GM12878 (cell line): ENCODE data around the gene RPLP2. TPM values are rescaled to one million over a fixed set of nuclear protein-coding genes. Genes with fewer than 3 reads are reported as not detected.

Experiments used
- ASH2L ChIP-seq: fragments of 300-600, 200-600 bp; sonication (generic); IDR thresholded peaks from 2 replicates; pipeline ENCODE4 v1.6.1; 2017; ENCODE audit warnings: low read depth, mild to moderate bottlenecking, borderline replicate concordance
- ATF7 ChIP-seq: fragments of 450-650 bp; IDR thresholded peaks from 2 replicates; pipeline ENCODE4 v1.6.1; 2016; ENCODE audit warnings: low read depth, mild to moderate bottlenecking
- BHLHE40 ChIP-seq, 2 experiments: fragments of 450-650 bp in 1 of 2; IDR thresholded peaks; 2 replicates each; pipeline ENCODE4 v1.6.1; 2011 to 2017; ENCODE audit warnings: low read depth in 2 of 2, borderline replicate concordance in 1 of 2, improper control_type of control experiment in 1 of 2, low read length in 1 of 2, mild to moderate bottlenecking in 1 of 2
- CBX5 ChIP-seq: sonication (generic); IDR thresholded peaks from 2 replicates; pipeline ENCODE4 v1.6.1; 2016; ENCODE audit warnings: low read depth, moderate library complexity, mild to moderate bottlenecking, inconsistent platforms
- EP300 ChIP-seq, 2 experiments: fragments of 150-350 bp in 1 of 2; IDR thresholded peaks; 2 replicates each; pipeline ENCODE4 v1.6.1; 2011 to 2012; ENCODE audit warnings: low read depth in 2 of 2, low read length in 2 of 2, borderline replicate concordance in 1 of 2, improper control_type of control experiment in 1 of 2, inconsistent platforms in 1 of 2; ENCODE audit not compliant: control insufficient read depth in 1 of 2
- ETV6 ChIP-seq, 2 experiments: fragments of 450-650 bp in 1 of 2; IDR thresholded peaks in 1 of 2; conservative IDR thresholded peaks in 1 of 2; 2 replicates each; pipeline ENCODE4 v1.6.1; 2014; ENCODE audit warnings: antibody characterized with exemption in 1 of 2, borderline replicate concordance in 1 of 2, low read depth in 1 of 2, mild to moderate bottlenecking in 1 of 2, moderate library complexity in 1 of 2
- FOS ChIP-seq: IDR thresholded peaks from 3 replicates; pipeline ENCODE4 v1.6.1; 2011; ENCODE audit warnings: borderline replicate concordance; ENCODE audit not compliant: insufficient read length; ENCODE audit errors: extremely low read depth
- GATAD2B ChIP-seq: fragments of 450-650 bp; conservative IDR thresholded peaks from 2 replicates; pipeline ENCODE4 v1.6.1; 2017; ENCODE audit warnings: low read depth, mild to moderate bottlenecking, moderate library complexity
- IKZF2 ChIP-seq, 2 experiments: fragments of 450-650 bp; IDR thresholded peaks; 2 replicates each; pipeline ENCODE4 v1.6.1; 2017; ENCODE audit warnings: mild to moderate bottlenecking in 2 of 2, moderate library complexity in 2 of 2
- NR2C2 ChIP-seq: IDR thresholded peaks from 2 replicates; pipeline ENCODE4 v1.6.1; 2011; ENCODE audit warnings: borderline replicate concordance, low read depth; ENCODE audit not compliant: control insufficient read depth, insufficient read length
- NR2F1 ChIP-seq: fragments of 450-650 bp; conservative IDR thresholded peaks from 2 replicates; pipeline ENCODE4 v1.6.1; 2017; ENCODE audit warnings: mild to moderate bottlenecking
- RBBP5 ChIP-seq: fragments of 200-600 bp; sonication (generic); conservative IDR thresholded peaks from 2 replicates; pipeline ENCODE4 v1.6.1; 2016
- RUNX3 ChIP-seq: IDR thresholded peaks from 2 replicates; pipeline ENCODE4 v1.6.1; 2012; ENCODE audit warnings: low read length, inconsistent platforms
- SREBF1 ChIP-seq: IDR thresholded peaks from 2 replicates; pipeline ENCODE4 v1.6.1; 2012; ENCODE audit warnings: mild to moderate bottlenecking, low read length
- STAT3 ChIP-seq: IDR thresholded peaks from 2 replicates; pipeline ENCODE4 v1.6.1; 2011; ENCODE audit warnings: low read depth, low read length, improper control_type of control experiment
- TARDBP ChIP-seq: IDR thresholded peaks from 2 replicates; pipeline ENCODE4 v1.6.1; 2016; ENCODE audit warnings: borderline replicate concordance
- TBL1XR1 ChIP-seq: IDR thresholded peaks from 2 replicates; pipeline ENCODE4 v1.6.1; 2012; ENCODE audit warnings: low read depth, low read length, improper control_type of control experiment
- TCF12 ChIP-seq: IDR thresholded peaks from 2 replicates; pipeline ENCODE4 v1.6.1; 2011; ENCODE audit warnings: low read depth, mild to moderate bottlenecking, low read length
- ZSCAN29 ChIP-seq: fragments of 450-650 bp; IDR thresholded peaks from 2 replicates; pipeline ENCODE4 v1.6.1; 2017; ENCODE audit warnings: mild to moderate bottlenecking, moderate library complexity
- polyA plus RNA-seq, 11 experiments: library from polyadenylated mRNA; depleted of rRNA in 4 of 11; unstranded in 6 of 11; stranded (reverse) in 5 of 11; fragments of >200 nt; fragmentation: Nextera tagmentation in 4 of 11; fragmentation: Illumina TruSeq in 1 of 11; extraction: Ambion mirVana in 4 of 11; extraction: Trizol in 1 of 11; gene quantifications; 1 replicate in 1 of 11; 2 replicates in 10 of 11; pipeline versions ENCODE4 v1.2.1 to v1.2.3, GENCODE V29; 2011 to 2016; ENCODE audit warnings: inconsistent platforms in 2 of 11, missing spikeins in 2 of 11, low read depth in 1 of 11
- total RNA-seq, 4 experiments: library from RNA; depleted of rRNA in 3 of 4; stranded (reverse); fragments of >200 nt in 3 of 4; fragmentation: Illumina TruSeq in 1 of 4; extraction: Trizol in 1 of 4; gene quantifications; 2 replicates each; pipeline versions ENCODE4 v1.2.1 to v1.2.3, GENCODE V29; 2013 to 2021
- TF ChIP-seq, protein P1 (sequence below): IDR thresholded peaks from 2 replicates; pipeline ENCODE4 v1.6.1; 2012; ENCODE audit warnings: low read length, inconsistent platforms
- TF ChIP-seq, protein P2 (sequence below): IDR thresholded peaks from 2 replicates; pipeline ENCODE4 v1.6.1; 2012; ENCODE audit warnings: low read depth, low read length, improper control_type of control experiment
- TF ChIP-seq, protein P3 (sequence below): fragments of 450-650 bp; conservative IDR thresholded peaks from 2 replicates; pipeline ENCODE4 v1.6.1; 2017; ENCODE audit warnings: mild to moderate bottlenecking, moderate library complexity
- TF ChIP-seq, protein P4 (sequence below): fragments of 150-350 bp; IDR thresholded peaks from 2 replicates; pipeline ENCODE4 v1.6.1; 2016; ENCODE audit warnings: low read depth, low read length

Gene RPLP2
- total and polyA plus RNA-seq, 10 of the 15 experiments (the other 5 are each of a cell fraction or from before 2014, with no cell fraction given) = 488 to 3,558 (median 1,481) TPM

DNA sequence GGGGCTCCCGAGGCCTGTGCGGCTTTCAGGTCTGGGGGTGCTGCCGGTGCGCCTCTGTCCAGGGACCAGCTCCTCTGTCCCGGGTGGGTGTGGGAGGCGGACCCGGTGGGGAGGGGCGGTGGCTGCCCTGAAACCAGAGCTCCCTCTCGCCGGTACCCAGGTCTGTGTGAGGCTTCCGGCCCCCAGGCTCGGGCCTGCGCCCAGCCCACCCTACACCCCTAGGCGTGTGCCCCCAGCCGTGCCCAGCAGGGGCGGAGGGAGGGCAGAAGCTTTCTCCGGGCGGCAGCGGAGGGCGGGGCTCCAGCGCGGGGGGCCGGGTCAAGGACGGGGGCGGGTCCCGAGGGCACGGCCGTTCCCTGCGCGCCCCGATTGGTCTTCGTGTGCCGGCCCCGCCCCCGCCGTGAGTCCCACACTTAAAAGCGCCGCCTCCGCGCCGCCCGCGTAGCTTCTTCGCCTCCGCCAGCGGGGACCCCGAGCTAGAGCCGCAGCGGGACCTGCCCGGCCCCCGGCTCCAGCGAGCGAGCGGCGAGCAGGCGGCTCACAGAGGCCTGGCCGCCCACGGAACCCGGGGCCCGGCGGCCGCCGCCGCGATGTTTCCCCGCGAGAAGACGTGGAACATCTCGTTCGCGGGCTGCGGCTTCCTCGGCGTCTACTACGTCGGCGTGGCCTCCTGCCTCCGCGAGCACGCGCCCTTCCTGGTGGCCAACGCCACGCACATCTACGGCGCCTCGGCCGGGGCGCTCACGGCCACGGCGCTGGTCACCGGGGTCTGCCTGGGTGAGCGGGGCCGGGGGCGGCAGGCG lies 9.6 kb downstream of the RPLP2 start (continued):
- TF ChIP-seq, protein P1, sequence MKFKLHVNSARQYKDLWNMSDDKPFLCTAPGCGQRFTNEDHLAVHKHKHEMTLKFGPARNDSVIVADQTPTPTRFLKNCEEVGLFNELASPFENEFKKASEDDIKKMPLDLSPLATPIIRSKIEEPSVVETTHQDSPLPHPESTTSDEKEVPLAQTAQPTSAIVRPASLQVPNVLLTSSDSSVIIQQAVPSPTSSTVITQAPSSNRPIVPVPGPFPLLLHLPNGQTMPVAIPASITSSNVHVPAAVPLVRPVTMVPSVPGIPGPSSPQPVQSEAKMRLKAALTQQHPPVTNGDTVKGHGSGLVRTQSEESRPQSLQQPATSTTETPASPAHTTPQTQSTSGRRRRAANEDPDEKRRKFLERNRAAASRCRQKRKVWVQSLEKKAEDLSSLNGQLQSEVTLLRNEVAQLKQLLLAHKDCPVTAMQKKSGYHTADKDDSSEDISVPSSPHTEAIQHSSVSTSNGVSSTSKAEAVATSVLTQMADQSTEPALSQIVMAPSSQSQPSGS = no peak
- TF ChIP-seq TCF12 = no peak
- TF ChIP-seq NR2C2 = no peak
- TF ChIP-seq ETV6 (conservative IDR thresholded peaks at IDR 0.05 in 1 of 2, IDR thresholded peaks at IDR 0.05 in 1 of 2; ENCODE audit: borderline replicate concordance in 1 of 2, low read depth in 1 of 2) = no peak
- peak in 1 of 2 experiments; percentile 50; a peak in 2 of 4 replicates for TF ChIP-seq BHLHE40 (IDR thresholded peaks at IDR 0.05; ENCODE audit: borderline replicate concordance in 1 of 2, low read depth in 2 of 2, low read length in 1 of 2)
- TF ChIP-seq ZSCAN29 = no peak
- TF ChIP-seq FOS = no peak
- TF ChIP-seq RBBP5 = no peak
- no peak; the same call in 1 of the 2 replicates for TF ChIP-seq GATAD2B
- peak; percentile 26; the same call in 1 of the 2 replicates for TF ChIP-seq RUNX3
- no peak for TF ChIP-seq EP300 (IDR thresholded peaks at IDR 0.05; ENCODE audit: borderline replicate concordance in 1 of 2, control insufficient read depth in 1 of 2, low read depth in 2 of 2, low read length in 2 of 2)
- TF ChIP-seq IKZF2 (IDR thresholded peaks at IDR 0.05) = no peak
- TF ChIP-seq ATF7 = no peak
- no peak for TF ChIP-seq SREBF1
- no peak for TF ChIP-seq TBL1XR1
- TF ChIP-seq, protein P2, sequence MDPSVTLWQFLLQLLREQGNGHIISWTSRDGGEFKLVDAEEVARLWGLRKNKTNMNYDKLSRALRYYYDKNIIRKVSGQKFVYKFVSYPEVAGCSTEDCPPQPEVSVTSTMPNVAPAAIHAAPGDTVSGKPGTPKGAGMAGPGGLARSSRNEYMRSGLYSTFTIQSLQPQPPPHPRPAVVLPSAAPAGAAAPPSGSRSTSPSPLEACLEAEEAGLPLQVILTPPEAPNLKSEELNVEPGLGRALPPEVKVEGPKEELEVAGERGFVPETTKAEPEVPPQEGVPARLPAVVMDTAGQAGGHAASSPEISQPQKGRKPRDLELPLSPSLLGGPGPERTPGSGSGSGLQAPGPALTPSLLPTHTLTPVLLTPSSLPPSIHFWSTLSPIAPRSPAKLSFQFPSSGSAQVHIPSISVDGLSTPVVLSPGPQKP = no peak
- no peak for TF ChIP-seq TARDBP
- no peak for TF ChIP-seq STAT3
- TF ChIP-seq, protein P3, sequence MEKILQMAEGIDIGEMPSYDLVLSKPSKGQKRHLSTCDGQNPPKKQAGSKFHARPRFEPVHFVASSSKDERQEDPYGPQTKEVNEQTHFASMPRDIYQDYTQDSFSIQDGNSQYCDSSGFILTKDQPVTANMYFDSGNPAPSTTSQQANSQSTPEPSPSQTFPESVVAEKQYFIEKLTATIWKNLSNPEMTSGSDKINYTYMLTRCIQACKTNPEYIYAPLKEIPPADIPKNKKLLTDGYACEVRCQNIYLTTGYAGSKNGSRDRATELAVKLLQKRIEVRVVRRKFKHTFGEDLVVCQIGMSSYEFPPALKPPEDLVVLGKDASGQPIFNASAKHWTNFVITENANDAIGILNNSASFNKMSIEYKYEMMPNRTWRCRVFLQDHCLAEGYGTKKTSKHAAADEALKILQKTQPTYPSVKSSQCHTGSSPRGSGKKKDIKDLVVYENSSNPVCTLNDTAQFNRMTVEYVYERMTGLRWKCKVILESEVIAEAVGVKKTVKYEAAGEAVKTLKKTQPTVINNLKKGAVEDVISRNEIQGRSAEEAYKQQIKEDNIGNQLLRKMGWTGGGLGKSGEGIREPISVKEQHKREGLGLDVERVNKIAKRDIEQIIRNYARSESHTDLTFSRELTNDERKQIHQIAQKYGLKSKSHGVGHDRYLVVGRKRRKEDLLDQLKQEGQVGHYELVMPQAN = peak; percentile 87
- TF ChIP-seq NR2F1 = no peak; the same call in 1 of the 2 replicates
- no peak for TF ChIP-seq CBX5
- no peak for TF ChIP-seq ASH2L
- TF ChIP-seq, protein P4, sequence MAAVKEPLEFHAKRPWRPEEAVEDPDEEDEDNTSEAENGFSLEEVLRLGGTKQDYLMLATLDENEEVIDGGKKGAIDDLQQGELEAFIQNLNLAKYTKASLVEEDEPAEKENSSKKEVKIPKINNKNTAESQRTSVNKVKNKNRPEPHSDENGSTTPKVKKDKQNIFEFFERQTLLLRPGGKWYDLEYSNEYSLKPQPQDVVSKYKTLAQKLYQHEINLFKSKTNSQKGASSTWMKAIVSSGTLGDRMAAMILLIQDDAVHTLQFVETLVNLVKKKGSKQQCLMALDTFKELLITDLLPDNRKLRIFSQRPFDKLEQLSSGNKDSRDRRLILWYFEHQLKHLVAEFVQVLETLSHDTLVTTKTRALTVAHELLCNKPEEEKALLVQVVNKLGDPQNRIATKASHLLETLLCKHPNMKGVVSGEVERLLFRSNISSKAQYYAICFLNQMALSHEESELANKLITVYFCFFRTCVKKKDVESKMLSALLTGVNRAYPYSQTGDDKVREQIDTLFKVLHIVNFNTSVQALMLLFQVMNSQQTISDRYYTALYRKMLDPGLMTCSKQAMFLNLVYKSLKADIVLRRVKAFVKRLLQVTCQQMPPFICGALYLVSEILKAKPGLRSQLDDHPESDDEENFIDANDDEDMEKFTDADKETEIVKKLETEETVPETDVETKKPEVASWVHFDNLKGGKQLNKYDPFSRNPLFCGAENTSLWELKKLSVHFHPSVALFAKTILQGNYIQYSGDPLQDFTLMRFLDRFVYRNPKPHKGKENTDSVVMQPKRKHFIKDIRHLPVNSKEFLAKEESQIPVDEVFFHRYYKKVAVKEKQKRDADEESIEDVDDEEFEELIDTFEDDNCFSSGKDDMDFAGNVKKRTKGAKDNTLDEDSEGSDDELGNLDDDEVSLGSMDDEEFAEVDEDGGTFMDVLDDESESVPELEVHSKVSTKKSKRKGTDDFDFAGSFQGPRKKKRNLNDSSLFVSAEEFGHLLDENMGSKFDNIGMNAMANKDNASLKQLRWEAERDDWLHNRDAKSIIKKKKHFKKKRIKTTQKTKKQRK = no peak
